Breast epithelium (tissue), 3 donors: ENCODE results near the gene CD151.
A peak's percentile ranks its signal among the peaks of the same experiment; 100 is the strongest.

ENCODE experiments used
- POLR2A ChIP-seq: fragments of 450-650 bp; IDR thresholded peaks from one replicate; pipeline ENCODE4 v1.6.1; 2016; ENCODE audit warnings: antibody characterized with exemption, mild to moderate bottlenecking, moderate library complexity
- POLR2AphosphoS5 ChIP-seq, 3 donors: sonication (generic); formaldehyde crosslinking; IDR thresholded peaks; one replicate each; pipeline ENCODE4 v1.6.1; 2017; ENCODE audit warnings: antibody characterized with exemption in 3 of 3
- TF ChIP-seq, protein P1 (sequence below), 3 donors: fragments of 450-650 bp; IDR thresholded peaks; one replicate each; pipeline ENCODE4 v1.5.1; 2016 to 2017; ENCODE audit warnings: antibody characterized with exemption in 3 of 3, mild to moderate bottlenecking in 3 of 3, moderate library complexity in 3 of 3

DNA sequence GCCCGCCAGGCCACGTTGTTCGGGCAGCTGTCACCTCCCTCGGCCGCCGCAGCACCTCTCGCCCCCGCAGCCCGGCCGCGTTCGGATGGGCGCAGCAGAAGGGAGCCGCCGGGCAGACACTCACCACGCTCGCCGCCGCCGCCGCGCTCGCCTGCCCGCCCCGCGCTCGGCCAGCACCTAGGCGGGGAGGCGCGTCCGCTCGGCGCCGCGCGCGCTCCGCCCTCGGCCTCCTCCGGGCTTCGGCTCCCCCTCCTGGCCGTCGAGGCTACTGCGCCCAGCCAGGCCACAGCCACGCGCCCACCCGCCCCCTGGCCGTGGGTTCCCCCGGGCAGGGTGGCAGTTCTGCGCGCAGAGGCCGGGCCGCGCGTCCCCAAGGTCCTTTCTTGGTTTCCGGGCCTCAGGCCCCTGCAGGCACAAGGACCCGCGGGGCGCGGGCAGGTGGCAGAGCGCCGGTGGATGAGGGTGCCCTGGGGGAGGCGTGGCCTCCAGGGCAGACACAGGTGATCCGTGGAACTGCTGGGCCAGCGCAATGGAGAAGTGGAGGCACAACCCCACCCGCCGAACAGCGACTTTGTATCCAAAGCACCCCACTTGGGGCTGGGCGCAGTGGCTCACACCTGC lies 34.5 kb upstream of the CD151 start, which contains the start of gene SLC25A22:
- TF ChIP-seq, protein P1, sequence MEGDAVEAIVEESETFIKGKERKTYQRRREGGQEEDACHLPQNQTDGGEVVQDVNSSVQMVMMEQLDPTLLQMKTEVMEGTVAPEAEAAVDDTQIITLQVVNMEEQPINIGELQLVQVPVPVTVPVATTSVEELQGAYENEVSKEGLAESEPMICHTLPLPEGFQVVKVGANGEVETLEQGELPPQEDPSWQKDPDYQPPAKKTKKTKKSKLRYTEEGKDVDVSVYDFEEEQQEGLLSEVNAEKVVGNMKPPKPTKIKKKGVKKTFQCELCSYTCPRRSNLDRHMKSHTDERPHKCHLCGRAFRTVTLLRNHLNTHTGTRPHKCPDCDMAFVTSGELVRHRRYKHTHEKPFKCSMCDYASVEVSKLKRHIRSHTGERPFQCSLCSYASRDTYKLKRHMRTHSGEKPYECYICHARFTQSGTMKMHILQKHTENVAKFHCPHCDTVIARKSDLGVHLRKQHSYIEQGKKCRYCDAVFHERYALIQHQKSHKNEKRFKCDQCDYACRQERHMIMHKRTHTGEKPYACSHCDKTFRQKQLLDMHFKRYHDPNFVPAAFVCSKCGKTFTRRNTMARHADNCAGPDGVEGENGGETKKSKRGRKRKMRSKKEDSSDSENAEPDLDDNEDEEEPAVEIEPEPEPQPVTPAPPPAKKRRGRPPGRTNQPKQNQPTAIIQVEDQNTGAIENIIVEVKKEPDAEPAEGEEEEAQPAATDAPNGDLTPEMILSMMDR (IDR thresholded peaks at IDR 0.05): peak; percentile 56 to 91 (median 78)
- TF ChIP-seq POLR2AphosphoS5 (IDR thresholded peaks at IDR 0.05) (peak in 1 of 3 donors; percentile 11), POLR2A (no peak)
